ENCODE results near the gene FAM98B.

FAM98B gene

DNA sequence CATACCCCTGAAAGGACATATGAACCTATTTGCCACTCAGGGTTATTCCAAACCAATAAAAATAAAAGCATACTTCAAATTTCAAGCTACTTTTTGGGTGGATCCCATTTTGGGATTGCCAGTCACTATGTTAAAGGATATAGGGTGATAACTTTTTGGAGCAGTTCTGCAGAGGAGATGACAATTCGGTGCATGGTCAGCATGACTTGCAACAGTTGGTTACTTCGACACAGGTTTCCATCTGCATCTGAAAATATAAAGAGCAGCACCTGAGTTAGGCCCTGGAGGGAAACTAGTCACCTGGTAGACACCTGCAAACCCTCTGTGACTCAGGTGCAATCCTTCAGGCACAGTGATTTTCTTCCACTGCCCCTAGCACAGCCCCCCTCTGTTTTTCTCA lies 72.2 kb downstream of the FAM98B start:
- no peak for DNase-seq (ENCODE audit: low spot score in 2 of 2)
- no peak for ATAC-seq (ENCODE audit: low read depth)
- no peaks in the 10 kb centered on the region for H3K9me3 Mint-ChIP-seq
- no peak overlapping the region for H3K27ac Mint-ChIP-seq
- no peaks in the 10 kb centered on the region for H3K27me3 Mint-ChIP-seq
- H3K36me3 Mint-ChIP-seq, result peaks cover 21% of the 10 kb centered on the region
- no peak overlapping the region for H3K4me3 Mint-ChIP-seq
- H3K4me1 Mint-ChIP-seq, result peaks cover 6% of the 10 kb centered on the region

- peaks cover 6% of the 10 kb centered on the region for H3K4me1 Mint-ChIP-seq
- H3K27ac Mint-ChIP-seq, result no peak overlapping the region
- H3K9me3 Mint-ChIP-seq, result no peaks in the 10 kb centered on the region
- no peak for DNase-seq (ENCODE audit: low spot score in 2 of 2)
- H3K36me3 Mint-ChIP-seq, result peaks cover 26% of the 10 kb centered on the region
- ATAC-seq (ENCODE audit: low read depth), result no peak
- no peak overlapping the region for H3K4me3 Mint-ChIP-seq
- no peaks in the 10 kb centered on the region for H3K27me3 Mint-ChIP-seq
Measured at GRCh38 chr15:38528294-38528693, 74.4 kb downstream of the FAM98B start.

- DNase-seq (ENCODE audit: low spot score in 2 of 2), result no peak
- H3K27ac Mint-ChIP-seq, result no peak overlapping the region
- ATAC-seq (ENCODE audit: low read depth), result no peak
Measured at GRCh38 chr15:38530113-38530512, 76.2 kb downstream of the FAM98B start.

DNA sequence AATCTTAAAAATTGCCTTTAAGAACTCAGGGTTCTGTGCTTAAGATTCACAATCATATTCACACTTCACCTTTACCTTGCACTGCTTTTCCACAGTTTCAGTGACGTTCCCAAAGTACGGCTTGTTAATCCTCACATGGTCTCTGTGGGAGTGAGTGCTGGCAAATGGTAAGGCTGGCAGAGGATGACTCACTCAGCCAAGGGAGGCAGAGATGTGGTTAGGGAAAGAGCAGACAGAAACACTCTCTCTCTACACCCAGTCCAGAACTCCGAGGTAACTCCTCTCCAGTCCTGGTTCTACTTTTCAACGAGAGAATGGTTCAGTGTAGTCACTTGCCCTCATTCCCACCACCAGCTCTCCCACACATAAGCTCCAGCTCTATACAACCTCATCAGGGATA lies 77.6 kb downstream of the FAM98B start:
- ATAC-seq (ENCODE audit: low read depth), result no peak

More at GRCh38 chr15:38530113-38530512, 76.2 kb downstream of the FAM98B start:
- H3K4me1 Mint-ChIP-seq, result peaks cover 6% of the 10 kb centered on the region
- H3K4me3 Mint-ChIP-seq, result no peak overlapping the region
- H3K9me3 Mint-ChIP-seq, result no peaks in the 10 kb centered on the region
- peaks cover 20% of the 10 kb centered on the region for H3K36me3 Mint-ChIP-seq
- no peaks in the 10 kb centered on the region for H3K27me3 Mint-ChIP-seq

DNA sequence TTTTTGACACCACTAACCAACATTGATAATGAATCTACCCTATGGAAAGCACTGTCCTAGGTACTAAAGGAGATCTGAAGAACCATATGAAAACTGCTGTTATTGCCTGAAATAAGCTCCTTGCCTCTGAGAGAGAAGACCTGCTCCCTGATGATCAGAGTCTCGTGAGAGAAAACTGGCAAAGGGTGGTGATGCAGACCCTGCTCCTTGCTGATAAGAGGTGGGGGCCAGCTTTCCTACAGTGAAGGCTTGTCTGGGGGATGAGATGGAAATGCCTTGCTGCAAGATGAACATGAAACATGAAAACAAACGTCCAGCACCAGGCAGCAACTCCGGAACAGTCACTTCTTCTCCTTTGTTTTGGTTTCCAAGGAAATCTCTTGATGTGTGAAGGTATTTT lies 78.8 kb downstream of the FAM98B start:
- H3K9me3 Mint-ChIP-seq, result no peaks in the 10 kb centered on the region
- no peak overlapping the region for H3K4me3 Mint-ChIP-seq
- peaks cover 26% of the 10 kb centered on the region for H3K36me3 Mint-ChIP-seq
- H3K27me3 Mint-ChIP-seq, result no peaks in the 10 kb centered on the region
- ATAC-seq (ENCODE audit: low read depth) (no peak), DNase-seq (ENCODE audit: low spot score in 2 of 2) (no peak)
- H3K27ac Mint-ChIP-seq, result no peak overlapping the region
- peaks cover 17% of the 10 kb centered on the region for H3K4me1 Mint-ChIP-seq

More for the DNA sequence above, 77.6 kb downstream of the FAM98B start:
- Mint-ChIP-seq H3K9me3 (no peaks in the 10 kb centered on the region), H3K36me3 (peaks cover 26% of the 10 kb centered on the region), H3K27ac (no peak overlapping the region), H3K4me1 (peaks cover 11% of the 10 kb centered on the region), H3K27me3 (no peaks in the 10 kb centered on the region), H3K4me3 (no peak overlapping the region)
- no peak for DNase-seq (ENCODE audit: low spot score in 2 of 2)

GRCh38 chr15:38533416-38533915 lies 79.5 kb downstream of the FAM98B start:
- Mint-ChIP-seq H3K36me3 (peaks cover 23% of the 10 kb centered on the region), H3K27me3 (no peaks in the 10 kb centered on the region), H3K27ac (no peak overlapping the region), H3K9me3 (no peaks in the 10 kb centered on the region), H3K4me3 (no peak overlapping the region), H3K4me1 (peaks cover 17% of the 10 kb centered on the region)
- DNase-seq (ENCODE audit: low spot score in 2 of 2), result no peak
- ATAC-seq (ENCODE audit: low read depth), result no peak

- peaks cover 21% of the 10 kb centered on the region for H3K36me3 Mint-ChIP-seq
- H3K27ac Mint-ChIP-seq, result peak overlapping the region; percentile 3
- DNase-seq (ENCODE audit: low spot score in 2 of 2) (no peak), ATAC-seq (ENCODE audit: low read depth) (no peak)
- no peaks in the 10 kb centered on the region for H3K27me3 Mint-ChIP-seq
- no peak overlapping the region for H3K4me3 Mint-ChIP-seq
- peaks cover 14% of the 10 kb centered on the region for H3K4me1 Mint-ChIP-seq
- H3K9me3 Mint-ChIP-seq, result no peaks in the 10 kb centered on the region
Measured at GRCh38 chr15:38533926-38534325, 80.0 kb downstream of the FAM98B start.

- no peak for DNase-seq (ENCODE audit: low spot score in 2 of 2)
- Mint-ChIP-seq H3K4me3 (no peak overlapping the region), H3K9me3 (no peaks in the 10 kb centered on the region), H3K36me3 (peaks cover 18% of the 10 kb centered on the region), H3K27ac (no peak overlapping the region), H3K4me1 (peaks cover 11% of the 10 kb centered on the region), H3K27me3 (no peaks in the 10 kb centered on the region)
- ATAC-seq (ENCODE audit: low read depth), result no peak
Measured at GRCh38 chr15:38534691-38535090, 80.8 kb downstream of the FAM98B start.

DNA sequence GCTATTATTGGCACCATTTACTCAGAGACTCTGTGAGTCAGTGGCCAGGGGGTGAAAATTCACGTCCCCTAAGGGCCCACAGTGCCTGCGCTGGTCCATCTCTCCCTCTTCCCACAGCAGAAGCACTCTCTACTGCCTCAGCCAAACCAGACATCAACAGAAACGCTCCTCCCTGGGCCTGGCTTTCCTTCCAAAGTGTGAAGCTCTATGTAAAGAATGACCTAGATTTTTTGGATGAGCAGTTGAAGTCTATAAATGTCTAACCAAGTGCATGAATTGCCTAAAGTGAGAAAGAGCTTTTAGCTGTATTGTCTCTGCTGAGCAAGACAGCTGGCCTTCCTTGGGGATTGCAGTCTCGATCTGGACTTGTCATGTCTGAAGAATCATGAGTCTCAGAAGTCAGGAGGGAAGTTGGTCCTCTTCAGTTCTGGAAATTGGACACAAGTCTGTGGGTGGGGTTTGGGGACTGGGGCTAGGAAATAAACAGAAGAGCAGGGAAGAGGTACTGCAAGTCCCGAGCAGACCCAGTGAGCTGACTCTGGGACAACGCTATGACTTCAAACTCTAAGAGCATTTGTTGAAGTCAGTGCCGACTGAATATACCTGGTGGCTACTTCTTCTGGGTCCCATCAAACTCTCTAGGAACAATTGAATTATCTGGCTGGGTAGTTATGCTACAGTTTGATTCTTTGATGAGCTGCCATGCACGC lies 81.7 kb downstream of the FAM98B start:
- Mint-ChIP-seq H3K27me3 (no peaks in the 10 kb centered on the region), H3K4me3 (no peak overlapping the region), H3K9me3 (no peaks in the 10 kb centered on the region), H3K36me3 (peaks cover 16% of the 10 kb centered on the region), H3K4me1 (peaks cover 14% of the 10 kb centered on the region), H3K27ac (no peak overlapping the region)
- ATAC-seq (ENCODE audit: low read depth) (no peak), DNase-seq (ENCODE audit: low spot score in 2 of 2) (no peak)

DNA sequence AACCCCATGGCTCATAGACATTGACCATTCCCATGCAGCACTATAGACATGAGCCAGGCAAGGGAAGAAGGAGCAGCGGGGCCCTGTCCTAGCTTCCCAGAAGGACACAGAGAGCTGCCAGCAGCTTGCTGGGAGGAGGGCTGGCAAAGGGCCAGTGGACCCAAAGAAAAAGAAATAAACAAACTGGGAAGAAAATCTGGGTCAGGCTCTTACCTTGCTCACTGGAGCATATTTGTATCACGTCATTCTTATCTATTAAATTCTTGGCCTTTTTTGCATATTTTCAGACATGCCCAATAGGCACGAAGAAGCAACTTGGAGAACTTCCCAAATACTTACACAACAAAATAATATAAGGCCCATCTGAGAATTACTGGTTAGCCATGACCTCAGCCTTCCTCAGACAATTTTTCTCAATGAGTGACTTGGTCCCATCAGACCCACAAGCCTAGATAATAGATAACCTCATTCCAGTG lies 82.3 kb downstream of the FAM98B start:
- Mint-ChIP-seq H3K36me3 (peaks cover 16% of the 10 kb centered on the region), H3K27me3 (no peaks in the 10 kb centered on the region), H3K4me3 (no peak overlapping the region), H3K4me1 (peaks cover 14% of the 10 kb centered on the region), H3K27ac (no peak overlapping the region), H3K9me3 (no peaks in the 10 kb centered on the region)
- DNase-seq (ENCODE audit: low spot score in 2 of 2) (no peak), ATAC-seq (ENCODE audit: low read depth) (no peak)
